ENCODE results near the gene TTLL1.

Gene TTLL1

GRCh38 chr22:43039800-43040199 lies 49.4 kb downstream of the TTLL1 start:
- H3K79me2 ChIP-seq (ENCODE audit: insufficient read depth, low read depth), result no peaks in the 10 kb centered on the region
- H3K27me3 ChIP-seq (ENCODE audit: insufficient read depth, low read depth), result no peaks in the 10 kb centered on the region
- no peak overlapping the region for H3K4me2 ChIP-seq
- TF ChIP-seq CTCF (conservative IDR thresholded peaks at IDR 0.05; ENCODE audit: low read depth, low read length), result no peak
- no peaks in the 10 kb centered on the region for H3K4me1 ChIP-seq (ENCODE audit: low read depth, poor library complexity, severe bottlenecking)
- H4K20me1 ChIP-seq (ENCODE audit: insufficient read depth), result no peaks in the 10 kb centered on the region
- no peak overlapping the region for H3K9ac ChIP-seq
- H2AFZ ChIP-seq (ENCODE audit: low read depth), result no peak overlapping the region
- H3K36me3 ChIP-seq (ENCODE audit: insufficient read depth), result no peaks in the 10 kb centered on the region
- H3K27ac ChIP-seq, result no peak overlapping the region
- H3K4me3 ChIP-seq (IDR thresholded peaks at IDR 0.05; ENCODE audit: insufficient read depth, low read depth, low read length), result no peak overlapping the region

GRCh38 chr22:43038325-43038724 lies 50.9 kb downstream of the TTLL1 start:
- TF ChIP-seq CTCF (conservative IDR thresholded peaks at IDR 0.05; ENCODE audit: low read depth, low read length), result no peak
- Histone ChIP-seq H3K27me3 (ENCODE audit: insufficient read depth, low read depth) (no peaks in the 10 kb centered on the region), H2AFZ (ENCODE audit: low read depth) (no peak overlapping the region), H3K4me2 (no peak overlapping the region), H3K9ac (no peak overlapping the region), H3K4me3 (IDR thresholded peaks at IDR 0.05; ENCODE audit: insufficient read depth, low read depth, low read length) (no peak overlapping the region), H3K27ac (no peak overlapping the region), H4K20me1 (ENCODE audit: insufficient read depth) (no peaks in the 10 kb centered on the region), H3K4me1 (ENCODE audit: low read depth, poor library complexity, severe bottlenecking) (no peaks in the 10 kb centered on the region), H3K36me3 (ENCODE audit: insufficient read depth) (no peaks in the 10 kb centered on the region), H3K79me2 (ENCODE audit: insufficient read depth, low read depth) (no peaks in the 10 kb centered on the region)

DNA sequence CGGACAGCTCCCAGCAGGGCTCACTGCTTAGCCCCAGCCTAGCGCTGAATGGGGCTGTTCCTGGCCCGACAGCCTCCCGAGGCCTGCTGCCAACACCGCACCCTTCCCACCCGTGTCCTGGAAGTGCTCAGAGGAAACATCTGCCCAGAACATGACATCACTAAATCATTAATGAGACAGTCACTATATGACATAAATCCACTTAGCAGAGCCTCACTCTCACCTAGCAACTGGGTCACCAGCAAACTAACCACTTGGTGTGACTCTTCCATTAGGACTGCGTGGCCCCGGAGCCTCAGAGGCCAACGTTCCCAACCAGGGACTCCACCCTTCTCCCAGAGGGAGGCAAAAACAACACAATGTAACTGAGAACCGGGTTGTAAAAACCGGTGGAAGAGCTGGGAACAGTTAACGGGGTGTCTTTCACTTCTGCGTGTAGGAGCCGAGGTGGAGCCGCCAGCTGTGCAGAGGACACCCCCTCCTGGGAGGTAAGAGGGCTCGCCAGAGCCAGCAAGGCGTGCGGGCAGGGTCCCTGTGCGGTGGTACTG lies 52.8 kb downstream of the TTLL1 start:
- Histone ChIP-seq H3K9ac (no peak overlapping the region), H3K79me2 (ENCODE audit: insufficient read depth, low read depth) (no peaks in the 10 kb centered on the region), H3K4me2 (no peak overlapping the region), H3K27me3 (ENCODE audit: insufficient read depth, low read depth) (no peaks in the 10 kb centered on the region), H3K4me3 (IDR thresholded peaks at IDR 0.05; ENCODE audit: insufficient read depth, low read depth, low read length) (no peak overlapping the region), H3K36me3 (ENCODE audit: insufficient read depth) (no peaks in the 10 kb centered on the region), H4K20me1 (ENCODE audit: insufficient read depth) (no peaks in the 10 kb centered on the region), H3K27ac (no peak overlapping the region), H3K4me1 (ENCODE audit: low read depth, poor library complexity, severe bottlenecking) (no peaks in the 10 kb centered on the region), H2AFZ (ENCODE audit: low read depth) (no peak overlapping the region)
- TF ChIP-seq CTCF (conservative IDR thresholded peaks at IDR 0.05; ENCODE audit: low read depth, low read length), result no peak

DNA sequence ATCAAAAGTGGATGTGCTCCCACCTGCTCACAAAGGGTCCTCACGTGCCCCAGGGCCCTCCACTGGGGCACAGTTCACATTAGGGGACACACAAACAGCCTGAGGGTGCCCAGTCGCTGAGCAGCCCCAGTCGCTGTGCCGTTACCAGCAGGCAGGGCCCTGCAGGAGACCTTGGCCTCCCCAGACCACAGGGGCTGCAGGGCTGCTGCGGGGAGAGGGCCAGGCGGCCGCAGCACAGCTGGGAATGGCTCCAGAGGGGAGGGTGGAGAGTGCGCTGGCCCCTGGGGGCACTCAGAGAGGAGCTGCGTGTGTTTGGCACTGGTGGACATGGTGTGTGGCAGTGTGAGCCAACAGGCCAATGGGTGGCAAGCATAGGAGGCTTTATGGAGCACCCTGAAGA lies 53.9 kb downstream of the TTLL1 start:
- H3K27me3 ChIP-seq (ENCODE audit: insufficient read depth, low read depth), result no peaks in the 10 kb centered on the region
- H3K4me2 ChIP-seq, result no peak overlapping the region
- no peak overlapping the region for H3K27ac ChIP-seq
- no peaks in the 10 kb centered on the region for H3K4me1 ChIP-seq (ENCODE audit: low read depth, poor library complexity, severe bottlenecking)
- TF ChIP-seq CTCF (conservative IDR thresholded peaks at IDR 0.05; ENCODE audit: low read depth, low read length), result no peak
- H3K36me3 ChIP-seq (ENCODE audit: insufficient read depth), result no peaks in the 10 kb centered on the region
- H4K20me1 ChIP-seq (ENCODE audit: insufficient read depth), result no peaks in the 10 kb centered on the region
- no peak overlapping the region for H3K9ac ChIP-seq
- H3K4me3 ChIP-seq (IDR thresholded peaks at IDR 0.05; ENCODE audit: insufficient read depth, low read depth, low read length), result no peak overlapping the region
- H2AFZ ChIP-seq (ENCODE audit: low read depth), result no peak overlapping the region
- no peaks in the 10 kb centered on the region for H3K79me2 ChIP-seq (ENCODE audit: insufficient read depth, low read depth)

Data from KMS-11 (cell line).